Activated CD8-positive, alpha-beta T cell treated with anti-CD3 and anti-CD28 coated beads for 36 hours (primary cell): Measurements from ENCODE around the gene PRKAG2. TPM values are rescaled to one million over a fixed set of nuclear protein-coding genes. Genes with fewer than 3 reads are reported as not detected.

Experiments
- ATAC-seq: fragments of 200-7000 bp; cut with Tn5 transposase; one replicate; pipeline ENCODE4 v1.10.0; 2021; ENCODE audit warnings: mild to moderate bottlenecking, moderate library complexity
- CTCF ChIA-PET: fragments of 350-600 bp; sonication (Branson Sonifier 250); formaldehyde crosslinking; loops from one replicate; lab custom pipeline; 2021; ENCODE audit warnings: antibody characterized with exemption; lab: Charles Lee
- POLR2A ChIA-PET: fragments of 350-600 bp; sonication (Branson Sonifier 250); formaldehyde crosslinking; loops from one replicate; lab custom pipeline; 2021; ENCODE audit warnings: antibody characterized with exemption; lab: Charles Lee
- DNase-seq: peaks from one replicate; pipeline ENCODE4 v3.0.0-alpha.2; 2020
- H3K27ac Mint-ChIP-seq: one replicate; pipeline ENCODE4 v1.8.0; 2021; ENCODE audit warnings: mild to moderate bottlenecking, mixed read lengths
- H3K27me3 Mint-ChIP-seq: one replicate; pipeline ENCODE4 v1.8.0; 2021; ENCODE audit warnings: mixed read lengths
- H3K36me3 Mint-ChIP-seq: one replicate; pipeline ENCODE4 v1.8.0; 2021; ENCODE audit warnings: low read depth, mixed read lengths
- H3K4me1 Mint-ChIP-seq: one replicate; pipeline ENCODE4 v1.8.0; 2021; ENCODE audit warnings: low read depth, mixed read lengths
- H3K4me3 Mint-ChIP-seq: one replicate; pipeline ENCODE4 v1.8.0; 2021; ENCODE audit warnings: mild to moderate bottlenecking, moderate library complexity, mixed read lengths
- H3K9me3 Mint-ChIP-seq: one replicate; pipeline ENCODE4 v1.8.0; 2021; ENCODE audit warnings: mixed read lengths
- CTCF ChIP-seq: fragments of 200-600 bp; IDR thresholded peaks from one replicate; pipeline ENCODE4 v1.8.0; 2022; ENCODE audit warnings: antibody characterized with exemption, mild to moderate bottlenecking
- intact Hi-C: fragments of 100-400 bp; cut with micrococcal nuclease; formaldehyde crosslinking; loops from one replicate; pipeline ENCODE4 v1.10.0; 2022
- total RNA-seq, 2 experiments: library from RNA; stranded (reverse); gene quantifications; one replicate each; pipeline ENCODE4 v1.2.3, GENCODE V29; 2021

Gene PRKAG2
- total RNA-seq, 2 experiments from 2014 or later, result 17.0 to 19.2 TPM

GRCh38 chr7:151689196-151689971 lies 187.5 kb downstream of the PRKAG2 start:
- ChIA-PET POLR2A (no interaction called here), CTCF (interaction anchor here (0.7 to 0.8 kb wide), 2 partner anchors 12 to 58 kb away, joined by 3 read pairs; no protein-coding TSS in a partner anchor)
- Mint-ChIP-seq H3K36me3 (no peaks in the 10 kb centered on the region), H3K27ac (no peak overlapping the region), H3K9me3 (no peaks in the 10 kb centered on the region), H3K27me3 (no peaks in the 10 kb centered on the region), H3K4me1 (peaks cover under 1% of the 10 kb centered on the region), H3K4me3 (no peak overlapping the region)
- no peak for DNase-seq
- no peak for TF ChIP-seq CTCF
- intact Hi-C loops, result no loop called here
- ATAC-seq, result no peak

GRCh38 chr7:151688236-151688780 lies 188.6 kb downstream of the PRKAG2 start:
- H3K27ac Mint-ChIP-seq, result no peak overlapping the region
- POLR2A ChIA-PET, result no interaction called here

GRCh38 chr7:151687523-151688235 lies 189.2 kb downstream of the PRKAG2 start:
- CTCF ChIA-PET, result no interaction called here
- H3K27ac Mint-ChIP-seq, result no peak overlapping the region
- no peaks in the 10 kb centered on the region for H3K36me3 Mint-ChIP-seq
- H3K27me3 Mint-ChIP-seq, result no peaks in the 10 kb centered on the region
- POLR2A ChIA-PET, result no interaction called here
- H3K4me3 Mint-ChIP-seq, result no peak overlapping the region
- ATAC-seq (no peak), DNase-seq (no peak)
- no peaks in the 10 kb centered on the region for H3K4me1 Mint-ChIP-seq
- H3K9me3 Mint-ChIP-seq, result no peaks in the 10 kb centered on the region
- no peak for TF ChIP-seq CTCF
- intact Hi-C loops, result no loop called here

More at GRCh38 chr7:151688236-151688780, 188.6 kb downstream of the PRKAG2 start:
- no peaks in the 10 kb centered on the region for H3K36me3 Mint-ChIP-seq
- no peak overlapping the region for H3K4me3 Mint-ChIP-seq
- TF ChIP-seq CTCF, result no peak
- no peaks in the 10 kb centered on the region for H3K9me3 Mint-ChIP-seq
- intact Hi-C loops, result no loop called here
- H3K4me1 Mint-ChIP-seq, result no peaks in the 10 kb centered on the region
- no peaks in the 10 kb centered on the region for H3K27me3 Mint-ChIP-seq
- ATAC-seq (no peak), DNase-seq (no peak)
- CTCF ChIA-PET, result no interaction called here

GRCh38 chr7:151686826-151687225 lies 190.1 kb downstream of the PRKAG2 start:
- intact Hi-C loops, result no loop called here
- ATAC-seq, result no peak
- DNase-seq, result no peak
- Mint-ChIP-seq H3K27me3 (no peaks in the 10 kb centered on the region), H3K27ac (no peak overlapping the region), H3K9me3 (no peaks in the 10 kb centered on the region), H3K4me1 (no peaks in the 10 kb centered on the region), H3K36me3 (no peaks in the 10 kb centered on the region), H3K4me3 (no peak overlapping the region)
- ChIA-PET CTCF (no interaction called here), POLR2A (no interaction called here)
- TF ChIP-seq CTCF, result no peak
